Smooth muscle cell (in vitro differentiated cells): Measurements from ENCODE around the gene MERTK. TPM values are rescaled to one million over a fixed set of nuclear protein-coding genes. Genes with fewer than 3 reads are reported as not detected.

Experiments used
- DNase-seq: peaks from one replicate; lab custom pipeline; 2025; ENCODE audit not compliant: unreplicated experiment; lab: John Stamatoyannopoulos, UW
- H2AFZ ChIP-seq: fragments of 200-600 bp; sonication (generic); 2 replicates; pipeline ENCODE4 v1.6.0; 2016; ENCODE audit warnings: antibody characterized with exemption, low read depth, mild to moderate bottlenecking
- H3F3A ChIP-seq: fragments of 200-600 bp; sonication (generic); 2 replicates; pipeline ENCODE4 v1.6.0; 2017; ENCODE audit warnings: antibody characterized with exemption, low read depth
- H3K27ac ChIP-seq: fragments of 200-600 bp; sonication (generic); 2 replicates; pipeline ENCODE4 v1.5.1; 2016; ENCODE audit warnings: low read depth, mild to moderate bottlenecking
- H3K27me3 ChIP-seq: fragments of 200-600 bp; sonication (generic); 2 replicates; pipeline ENCODE4 v1.6.1; 2016; ENCODE audit warnings: low read depth, mild to moderate bottlenecking
- H3K36me3 ChIP-seq: fragments of 200-600 bp; sonication (generic); 2 replicates; pipeline ENCODE4 v1.5.1; 2016; ENCODE audit warnings: low read depth
- H3K4me1 ChIP-seq: fragments of 200-600 bp; sonication (generic); 2 replicates; pipeline ENCODE4 v1.5.1; 2016; ENCODE audit warnings: low read depth
- H3K4me2 ChIP-seq: fragments of 200-600 bp; sonication (generic); 2 replicates; pipeline ENCODE4 v1.6.0; 2016; ENCODE audit warnings: mild to moderate bottlenecking
- H3K4me3 ChIP-seq: fragments of 200-600 bp; sonication (generic); 2 replicates; pipeline ENCODE4 v1.5.1; 2016; ENCODE audit warnings: mild to moderate bottlenecking
- H3K79me2 ChIP-seq: fragments of 200-600 bp; sonication (generic); 2 replicates; pipeline ENCODE4 v1.6.0; 2016; ENCODE audit warnings: low read depth, mild to moderate bottlenecking
- H3K9ac ChIP-seq: fragments of 200-600 bp; sonication (generic); 2 replicates; pipeline ENCODE4 v1.6.0; 2016; ENCODE audit warnings: low read depth
- H3K9me3 ChIP-seq: fragments of 200-600 bp; sonication (generic); replicated peaks from 2 replicates; pipeline ENCODE4 v1.5.1; 2016; ENCODE audit warnings: low read depth
- H4K20me1 ChIP-seq: fragments of 200-600 bp; sonication (generic); 2 replicates; pipeline ENCODE4 v1.6.0; 2016; ENCODE audit warnings: low read depth
- CTCF ChIP-seq: fragments of 200-600 bp; sonication (generic); IDR thresholded peaks from 2 replicates; pipeline ENCODE4 v1.5.1; 2017; ENCODE audit warnings: borderline replicate concordance, mild to moderate bottlenecking, antibody characterized with exemption; ENCODE audit not compliant: insufficient read depth, poor library complexity, severe bottlenecking
- WGBS: methylation state at CpG from one replicate; pipeline ENCODE4 v1.1.7; 2016; ENCODE audit warnings: low lambda C conversion rate; 5-methylcytosine and 5-hydroxymethylcytosine counted together
- polyA plus RNA-seq: library from polyadenylated mRNA; unstranded; fragments of >200 nt; fragmentation: Nextera tagmentation; extraction: Ambion mirVana; gene quantifications from 2 replicates; pipeline ENCODE4 v1.2.1, GENCODE V29; 2016
- total RNA-seq: library from RNA; depleted of rRNA; stranded (reverse); fragments of >200 nt; gene quantifications from 2 replicates; pipeline ENCODE4 v1.2.3, GENCODE V29; 2014

MERTK gene
- total and polyA plus RNA-seq, 2 experiments from 2014 or later: 5.1 to 9.4 TPM

- H3K4me3 ChIP-seq: no peak overlapping the region
- peak overlapping the region; percentile 67 for H3K27ac ChIP-seq
- no peaks in the 10 kb centered on the region for H3K4me1 ChIP-seq
- H3K79me2 ChIP-seq: peaks cover 11% of the 10 kb centered on the region
- no peaks in the 10 kb centered on the region for H3K9me3 ChIP-seq
- H2AFZ ChIP-seq: no peak overlapping the region
- H3F3A ChIP-seq: no peaks in the 10 kb centered on the region
- H3K4me2 ChIP-seq: peak overlapping the region; percentile 6
- no peak for TF ChIP-seq CTCF
- WGBS: 27% methylated on average over 5 of the region's 5 CpGs
- no peaks in the 10 kb centered on the region for H3K27me3 ChIP-seq
- no peak overlapping the region for H3K9ac ChIP-seq
- DNase-seq: no peak
- no peaks in the 10 kb centered on the region for H4K20me1 ChIP-seq
- H3K36me3 ChIP-seq: no peaks in the 10 kb centered on the region
Measured at GRCh38 chr2:111936881-111937280, 38.5 kb downstream of the MERTK start.

GRCh38 chr2:111938392-111938791 is 40.0 kb downstream of the MERTK start:
- Histone ChIP-seq H3K4me2 (no peak overlapping the region), H2AFZ (no peak overlapping the region), H3F3A (no peaks in the 10 kb centered on the region), H3K27me3 (no peaks in the 10 kb centered on the region), H4K20me1 (no peaks in the 10 kb centered on the region), H3K9me3 (no peaks in the 10 kb centered on the region), H3K36me3 (no peaks in the 10 kb centered on the region), H3K4me1 (no peaks in the 10 kb centered on the region), H3K79me2 (peaks cover 6% of the 10 kb centered on the region), H3K9ac (no peak overlapping the region), H3K4me3 (no peak overlapping the region), H3K27ac (peak overlapping the region; percentile 28)
- TF ChIP-seq CTCF: no peak
- no peak for DNase-seq

- H3K79me2 ChIP-seq: peaks cover 4% of the 10 kb centered on the region
- H3K4me1 ChIP-seq: no peaks in the 10 kb centered on the region
- no peaks in the 10 kb centered on the region for H3K36me3 ChIP-seq
- H2AFZ ChIP-seq: no peak overlapping the region
- H3F3A ChIP-seq: no peaks in the 10 kb centered on the region
- H3K27ac ChIP-seq: no peak overlapping the region
- 85% methylated on average over 10 of the region's 10 CpGs for WGBS
- no peak overlapping the region for H3K4me3 ChIP-seq
- H4K20me1 ChIP-seq: no peaks in the 10 kb centered on the region
- H3K4me2 ChIP-seq: no peak overlapping the region
- no peak for TF ChIP-seq CTCF
- DNase-seq: no peak
- H3K27me3 ChIP-seq: no peaks in the 10 kb centered on the region
- H3K9me3 ChIP-seq: no peaks in the 10 kb centered on the region
- no peak overlapping the region for H3K9ac ChIP-seq
Measured at GRCh38 chr2:111940333-111941196, 42.2 kb downstream of the MERTK start.

- no peak for DNase-seq
- no peak overlapping the region for H3K27ac ChIP-seq
- H3K79me2 ChIP-seq: peaks cover 4% of the 10 kb centered on the region
- no peak overlapping the region for H3K4me2 ChIP-seq
- H3K9me3 ChIP-seq: no peaks in the 10 kb centered on the region
- H3K9ac ChIP-seq: no peak overlapping the region
- peaks cover 4% of the 10 kb centered on the region for H4K20me1 ChIP-seq
- 93% methylated on average over 4 of the region's 4 CpGs for WGBS
- H3K4me3 ChIP-seq: no peak overlapping the region
- no peaks in the 10 kb centered on the region for H3K4me1 ChIP-seq
- H3K27me3 ChIP-seq: no peaks in the 10 kb centered on the region
- H3F3A ChIP-seq: no peaks in the 10 kb centered on the region
- H3K36me3 ChIP-seq: no peaks in the 10 kb centered on the region
- no peak for TF ChIP-seq CTCF
- no peak overlapping the region for H2AFZ ChIP-seq
Measured at GRCh38 chr2:111941531-111941930, 43.1 kb downstream of the MERTK start.
